HG02943 (cell line): Measurements from ENCODE around the gene PSG11.
"Not testable (repeated sequence)": the region's sequence is repeated elsewhere in the genome, so short reads cannot be mapped to it uniquely, and the experiment has no call there.

Experiments used
- ATAC-seq: cut with Tn5 transposase; IDR thresholded peaks from one replicate; pipeline ENCODE4 v1.9.1; 2021; ENCODE audit warnings: mild to moderate bottlenecking, low read depth, moderate library complexity; ENCODE audit not compliant: unreplicated experiment

Gene PSG11

DNA sequence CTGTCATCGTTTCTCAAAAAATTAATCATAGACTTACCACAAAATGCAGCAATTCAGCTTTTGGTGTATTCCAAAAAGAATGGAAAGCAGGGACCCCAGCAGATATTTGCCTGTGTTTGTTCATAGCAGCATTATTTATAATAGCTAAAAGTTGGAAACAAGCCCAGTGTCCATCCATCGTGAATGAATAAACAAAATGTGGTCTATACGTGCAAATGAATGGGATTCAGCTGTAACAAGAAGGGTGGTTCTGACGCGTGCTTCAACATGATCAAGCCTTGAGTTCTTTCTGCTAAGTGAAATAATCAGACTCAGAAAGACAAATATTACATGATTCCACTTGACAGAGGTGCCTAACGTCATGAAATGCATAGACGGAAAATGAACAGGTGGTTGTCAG lies 36.4 kb downstream of the PSG11 start:
- ATAC-seq = no peak

DNA sequence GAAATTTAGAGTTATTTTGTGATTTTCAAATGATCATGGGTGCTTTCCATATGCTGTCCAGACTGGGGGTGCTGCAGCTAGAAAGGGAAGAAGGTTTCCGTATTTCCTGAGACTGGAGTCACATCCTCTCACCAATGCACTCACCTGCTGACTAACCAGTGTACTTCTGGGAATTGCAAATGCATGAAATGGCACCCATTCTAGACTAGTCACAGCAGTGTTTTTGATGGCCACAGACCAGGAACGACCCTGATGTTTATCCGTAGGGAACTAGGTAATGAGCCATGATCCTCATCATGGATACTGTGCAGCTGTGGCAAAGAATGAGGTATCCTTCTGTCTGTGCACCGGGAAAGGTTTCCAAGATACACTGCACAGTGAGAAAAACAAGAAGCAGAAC lies 37.1 kb downstream of the PSG11 start:
- ATAC-seq = not testable (repeated sequence)

DNA sequence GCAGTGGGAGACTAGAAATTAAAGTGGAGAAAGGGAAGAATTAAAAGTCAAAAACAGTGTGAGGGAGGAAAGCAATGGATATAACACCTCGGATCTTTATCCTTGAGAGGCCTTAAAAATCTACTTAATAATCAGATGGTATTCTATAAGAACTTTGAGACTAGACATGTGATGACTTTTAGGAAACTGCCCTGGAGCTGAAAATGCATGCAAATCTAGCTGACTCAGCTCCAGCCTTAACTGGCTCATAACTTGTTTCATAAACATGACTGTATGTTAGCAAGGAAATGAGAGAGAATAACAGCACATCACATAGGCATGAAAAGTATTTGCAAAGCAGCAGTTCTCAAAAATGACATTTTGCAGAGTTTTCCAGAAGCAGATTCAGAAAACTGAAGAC lies 38.1 kb downstream of the PSG11 start:
- not testable (repeated sequence) for ATAC-seq

DNA sequence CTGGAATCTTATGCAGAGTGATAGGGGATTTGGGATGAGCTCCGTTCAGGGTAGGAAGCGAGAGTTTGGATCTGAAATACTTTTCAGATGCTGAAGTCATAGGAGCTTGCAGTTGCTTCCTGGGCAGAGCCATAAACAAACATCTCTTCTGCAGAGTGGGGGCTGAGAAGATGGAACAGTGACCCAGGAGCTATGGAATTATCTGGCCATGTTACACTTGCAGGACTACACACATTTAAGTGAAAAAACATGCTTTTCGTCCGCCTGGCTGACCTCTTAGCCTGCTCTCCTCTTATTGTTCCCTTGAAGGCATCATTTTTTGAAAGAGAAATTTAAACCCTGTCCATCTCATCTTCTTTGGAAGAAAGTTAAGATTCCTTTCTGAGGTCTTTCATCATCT lies 40.7 kb downstream of the PSG11 start:
- ATAC-seq = no peak

DNA sequence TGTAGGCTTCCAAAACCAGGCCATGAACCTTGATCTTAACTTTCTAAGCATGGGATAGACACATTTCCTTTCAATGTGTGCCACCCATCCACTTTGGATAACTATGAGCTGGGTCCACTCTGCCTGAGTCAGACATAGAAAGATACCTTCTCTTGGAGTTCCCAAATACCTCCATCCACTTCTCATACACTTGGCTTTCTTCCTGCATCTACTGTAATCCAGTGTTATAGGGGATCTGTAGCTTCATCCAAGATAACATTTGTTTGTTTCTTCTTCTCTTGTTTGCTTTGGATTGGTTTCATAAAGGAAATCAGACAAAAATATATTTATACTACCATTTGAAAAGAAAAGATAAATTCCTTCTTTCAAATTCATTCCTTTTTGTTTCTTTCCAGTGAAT lies 44.2 kb downstream of the PSG11 start:
- not testable (repeated sequence) for ATAC-seq

DNA sequence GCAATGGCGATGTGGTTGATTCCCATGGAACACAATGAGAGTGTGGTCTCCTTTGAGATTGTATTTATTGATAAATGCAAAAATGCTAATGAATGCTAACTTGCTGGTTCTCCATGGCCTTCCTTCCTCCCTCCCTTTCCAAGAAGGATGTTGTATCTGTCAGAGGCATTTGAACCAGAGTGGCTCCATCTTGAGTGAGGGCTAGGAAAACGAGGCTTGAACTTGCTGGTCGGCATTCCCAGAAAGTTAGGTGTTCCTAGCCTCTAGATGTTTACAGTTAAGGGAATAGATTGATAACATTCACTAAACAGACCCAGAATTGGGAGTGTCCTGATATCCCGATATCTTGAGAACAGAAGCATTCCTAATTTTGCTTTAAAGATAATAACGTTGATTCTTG lies 54.8 kb downstream of the PSG11 start:
- ATAC-seq = not testable (repeated sequence)

- ATAC-seq = no peak
Measured at GRCh38 chr19:42965176-42965575, 61.1 kb downstream of the PSG11 start.

GRCh38 chr19:42961119-42961518 lies 65.2 kb downstream of the PSG11 start:
- no peak for ATAC-seq
